ENCODE data around the gene ADD3. TPM values are rescaled to one million over a fixed set of nuclear protein-coding genes. Genes with fewer than 3 reads are reported as not detected.
"Not testable (repeated sequence)": the region's sequence is repeated elsewhere in the genome, so short reads cannot be mapped to it uniquely, and the experiment has no call there.

ADD3 gene
- total RNA-seq, 2 experiments from 2014 or later: 212 to 227 TPM

DNA sequence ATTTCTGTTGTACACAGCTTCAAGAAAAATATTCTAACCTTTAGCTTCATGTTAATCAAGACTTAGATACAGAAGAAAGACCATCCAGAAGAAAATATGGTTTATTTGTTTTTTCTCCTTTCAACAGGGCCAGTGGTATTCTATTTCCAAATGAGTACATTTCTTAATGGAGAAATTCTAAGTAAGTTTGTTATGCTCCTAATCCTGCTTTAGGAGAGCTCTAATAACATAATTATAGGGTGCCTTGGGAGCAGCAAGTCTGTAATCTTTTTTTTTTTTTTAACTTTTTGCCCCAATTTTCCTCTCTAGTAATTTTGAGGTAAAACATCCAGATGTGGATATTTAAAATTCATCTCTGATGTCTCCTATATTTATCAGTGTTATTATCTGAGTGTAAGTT lies 98.1 kb downstream of the ADD3 start:
- Mint-ChIP-seq H3K27me3 (no peaks in the 10 kb centered on the region), H3K36me3 (peaks cover 66% of the 10 kb centered on the region), H3K4me3 (no peak overlapping the region), H3K9me3 (peaks cover 2% of the 10 kb centered on the region), H3K27ac (no peak overlapping the region), H3K4me1 (peaks cover 18% of the 10 kb centered on the region)
- DNase-seq: no peak
- ATAC-seq (ENCODE audit: low read depth): no peak
- POLR2A ChIA-PET: no interaction called here

DNA sequence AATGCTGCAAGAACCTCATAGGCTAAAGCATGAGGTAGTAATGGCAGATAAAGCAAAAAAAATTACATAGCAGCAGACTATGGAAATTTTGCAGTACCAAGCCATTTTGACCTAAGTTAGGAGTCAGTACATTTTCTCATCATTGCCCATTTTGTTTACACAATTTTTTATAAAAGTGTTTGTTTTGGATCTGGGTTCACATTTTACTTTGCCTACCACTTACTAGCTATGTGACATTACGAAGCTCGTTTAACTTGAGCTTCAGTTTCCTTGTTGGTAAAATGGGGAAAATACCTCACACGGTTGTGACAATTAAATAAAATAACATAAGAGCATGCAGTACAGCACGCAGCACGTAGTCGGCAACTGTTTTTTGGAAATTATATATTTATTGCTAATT lies 99.6 kb downstream of the ADD3 start:
- POLR2A ChIA-PET: no interaction called here
- H3K36me3 Mint-ChIP-seq: peaks cover 58% of the 10 kb centered on the region
- DNase-seq: no peak
- H3K4me1 Mint-ChIP-seq: peaks cover 18% of the 10 kb centered on the region
- ATAC-seq (ENCODE audit: low read depth): no peak
- peaks cover 2% of the 10 kb centered on the region for H3K9me3 Mint-ChIP-seq
- no peaks in the 10 kb centered on the region for H3K27me3 Mint-ChIP-seq
- H3K27ac Mint-ChIP-seq: no peak overlapping the region
- no peak overlapping the region for H3K4me3 Mint-ChIP-seq

DNA sequence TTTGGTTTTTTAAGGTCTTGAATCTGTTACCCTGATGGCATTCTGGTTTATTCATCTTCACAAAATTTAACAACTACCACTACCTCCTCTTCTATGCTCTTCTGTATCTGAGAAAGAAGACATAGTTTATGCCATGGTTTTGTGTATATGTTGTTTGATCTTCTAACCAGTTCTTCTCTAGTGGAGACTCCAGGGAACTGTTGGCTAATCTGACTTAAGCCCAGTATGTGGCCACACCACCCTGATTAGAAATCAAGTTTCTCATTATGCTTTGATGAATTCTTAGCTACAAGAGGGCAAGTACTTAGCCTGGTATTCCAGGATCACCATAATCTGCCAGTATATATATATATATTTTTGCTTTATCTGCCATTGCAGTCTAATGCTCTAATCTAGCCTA lies 100.1 kb downstream of the ADD3 start:
- no peaks in the 10 kb centered on the region for H3K27me3 Mint-ChIP-seq
- H3K4me1 Mint-ChIP-seq: peaks cover 18% of the 10 kb centered on the region
- H3K9me3 Mint-ChIP-seq: peaks cover 2% of the 10 kb centered on the region
- POLR2A ChIA-PET: interaction anchor here (0.7 kb wide), 1 partner anchor 100 kb away, joined by 3 read pairs; no protein-coding TSS in a partner anchor
- no peak for ATAC-seq (ENCODE audit: low read depth)
- no peak overlapping the region for H3K4me3 Mint-ChIP-seq
- no peak for DNase-seq
- no peak overlapping the region for H3K27ac Mint-ChIP-seq
- H3K36me3 Mint-ChIP-seq: peaks cover 62% of the 10 kb centered on the region

DNA sequence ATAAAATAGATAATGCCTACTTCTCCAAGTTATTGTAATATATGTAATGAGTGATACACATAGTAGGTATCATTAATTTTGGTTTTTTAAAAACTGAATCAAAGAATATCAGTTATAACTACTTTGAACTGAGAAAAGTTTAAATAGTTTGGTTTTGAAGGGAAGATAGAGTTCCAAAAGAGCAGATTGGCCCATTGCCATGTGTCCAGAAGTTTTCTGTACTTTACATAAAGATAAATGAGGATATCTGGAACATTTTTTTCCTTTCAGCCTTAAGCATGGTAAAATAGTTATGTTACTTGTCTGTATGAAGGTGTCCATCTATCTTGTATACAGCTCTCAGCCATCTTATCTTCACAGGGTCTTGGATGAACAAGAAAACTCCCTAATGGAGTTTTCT lies 101.7 kb downstream of the ADD3 start:
- H3K9me3 Mint-ChIP-seq: peaks cover 1% of the 10 kb centered on the region
- DNase-seq: no peak
- peaks cover 66% of the 10 kb centered on the region for H3K36me3 Mint-ChIP-seq
- H3K4me3 Mint-ChIP-seq: no peak overlapping the region
- peaks cover 14% of the 10 kb centered on the region for H3K4me1 Mint-ChIP-seq
- POLR2A ChIA-PET: no interaction called here
- no peak for ATAC-seq (ENCODE audit: low read depth)
- no peak overlapping the region for H3K27ac Mint-ChIP-seq
- H3K27me3 Mint-ChIP-seq: no peaks in the 10 kb centered on the region

DNA sequence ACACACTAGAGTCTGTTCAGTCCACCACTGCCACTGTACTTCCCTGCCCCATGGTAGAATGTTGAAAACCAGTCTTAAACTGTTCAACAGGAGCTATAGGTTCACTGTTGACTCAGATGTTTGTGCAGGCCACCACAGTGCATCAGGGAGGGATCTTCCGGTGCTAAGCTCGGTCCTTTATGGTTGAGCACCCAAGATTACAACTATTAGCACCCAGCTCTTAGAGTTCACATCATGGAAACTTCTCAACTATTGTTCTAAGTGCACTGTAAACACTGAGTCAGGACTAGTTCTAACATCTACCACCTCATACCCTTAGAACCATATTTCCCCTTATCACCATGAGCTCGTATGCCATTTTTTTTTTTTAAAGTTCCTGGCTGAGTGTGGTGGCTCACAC lies 102.6 kb downstream of the ADD3 start:
- no peak for ATAC-seq (ENCODE audit: low read depth)
- POLR2A ChIA-PET: interaction anchor here (0.8 kb wide), 1 partner anchor 226 kb away, joined by 4 read pairs; no protein-coding TSS in a partner anchor

DNA sequence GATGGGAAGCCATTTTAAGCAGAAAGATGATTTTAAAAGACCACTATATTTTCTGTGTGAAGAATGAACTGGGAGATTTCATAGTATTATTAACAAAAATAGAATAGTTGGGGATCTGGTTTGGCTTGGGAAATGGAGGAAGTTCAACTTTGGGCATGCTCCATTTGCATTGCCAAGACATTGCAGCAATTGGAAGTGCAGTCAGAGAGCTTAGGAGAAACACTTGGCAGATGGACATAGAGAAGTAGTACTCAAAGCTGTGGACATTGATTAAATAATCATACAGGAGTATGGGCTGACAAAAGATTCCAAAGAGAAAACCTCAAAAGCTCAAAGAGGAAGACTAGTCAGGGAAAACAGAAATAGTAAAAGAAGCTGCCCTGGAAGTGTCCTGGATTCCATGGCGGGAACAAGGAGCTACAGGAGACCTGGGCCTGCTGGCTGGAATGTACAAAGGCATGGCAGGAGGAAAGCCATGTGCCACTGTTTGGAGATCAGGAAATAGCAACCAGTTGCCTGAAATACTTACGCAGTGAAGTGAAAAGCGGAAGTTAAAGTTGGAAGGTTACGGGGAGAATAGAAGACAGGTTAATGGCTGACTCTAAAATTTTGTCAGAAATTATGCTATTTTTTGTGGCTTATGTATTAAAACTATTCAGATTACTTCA lies 106.0 kb downstream of the ADD3 start:
- Mint-ChIP-seq H3K9me3 (peaks cover 1% of the 10 kb centered on the region), H3K36me3 (peaks cover 68% of the 10 kb centered on the region), H3K27ac (peak overlapping the region; percentile 9), H3K27me3 (no peaks in the 10 kb centered on the region), H3K4me1 (peaks cover 5% of the 10 kb centered on the region), H3K4me3 (no peak overlapping the region)
- no peak for DNase-seq
- ATAC-seq (ENCODE audit: low read depth): no peak
- POLR2A ChIA-PET: no interaction called here

More for the DNA sequence above, 102.6 kb downstream of the ADD3 start:
- Mint-ChIP-seq H3K27me3 (no peaks in the 10 kb centered on the region), H3K4me3 (no peak overlapping the region), H3K27ac (no peak overlapping the region), H3K4me1 (peaks cover 12% of the 10 kb centered on the region), H3K9me3 (peaks cover 1% of the 10 kb centered on the region), H3K36me3 (peaks cover 65% of the 10 kb centered on the region)
- no peak for DNase-seq

DNA sequence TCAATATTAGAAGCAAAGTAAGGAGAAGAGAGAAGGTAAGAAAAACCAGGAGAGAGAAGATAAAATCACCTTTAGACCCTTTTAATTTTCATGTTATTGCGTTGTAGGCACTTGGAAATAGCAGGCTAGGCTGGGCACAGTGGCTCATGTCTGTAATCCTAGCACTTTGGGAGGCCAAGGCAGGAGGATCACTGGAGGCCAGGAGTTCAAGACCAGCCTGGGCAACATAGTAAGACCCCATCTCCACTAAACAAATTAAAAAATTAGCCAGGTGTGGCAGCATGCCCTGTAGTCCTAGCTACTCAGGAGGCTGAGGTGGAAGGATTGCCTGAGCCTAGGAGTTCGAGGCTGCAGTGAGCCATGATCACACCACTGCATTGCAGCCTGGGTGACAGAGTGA lies 106.9 kb downstream of the ADD3 start:
- H3K4me3 Mint-ChIP-seq; H3K4me1 Mint-ChIP-seq; POLR2A ChIA-PET; H3K27ac Mint-ChIP-seq; H3K9me3 Mint-ChIP-seq; ATAC-seq (ENCODE audit: low read depth); H3K27me3 Mint-ChIP-seq; DNase-seq: not testable (repeated sequence)
- H3K36me3 Mint-ChIP-seq: peaks cover 69% of the 10 kb centered on the region

DNA sequence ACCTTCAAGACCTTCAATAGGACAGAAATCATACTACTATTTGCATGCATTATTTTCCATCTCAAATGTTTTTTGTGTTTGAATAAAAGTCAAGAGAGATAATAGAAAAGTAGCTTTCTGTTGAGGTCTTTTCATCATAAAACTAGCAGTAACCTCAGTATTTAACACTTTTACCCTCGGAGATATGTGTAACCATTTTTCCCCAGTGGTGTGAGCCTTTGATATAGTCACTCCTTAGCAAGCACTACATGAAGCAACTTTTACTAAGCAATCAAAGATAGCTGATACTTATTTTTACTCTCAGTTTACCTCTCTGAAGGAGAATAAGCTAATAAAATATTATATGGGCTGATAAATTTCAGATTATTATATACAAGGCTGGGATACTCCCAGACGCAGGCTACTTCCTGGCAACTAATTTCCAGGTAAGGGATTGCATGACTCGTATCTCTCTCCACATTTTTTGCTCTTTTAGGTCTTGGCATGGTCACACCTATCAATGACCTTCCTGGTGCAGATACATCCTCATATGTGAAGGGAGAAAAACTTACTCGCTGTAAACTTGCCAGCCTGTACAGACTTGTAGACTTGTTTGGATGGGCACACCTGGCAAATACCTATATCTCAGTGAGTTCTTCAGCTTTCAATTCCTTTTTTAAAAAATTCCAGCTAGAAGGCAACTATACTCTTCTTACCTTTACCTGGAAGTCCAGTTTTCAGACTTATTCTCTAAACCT lies 108.2 kb downstream of the ADD3 start:
- Mint-ChIP-seq H3K4me3 (no peak overlapping the region), H3K9me3 (no peaks in the 10 kb centered on the region), H3K4me1 (peaks cover 4% of the 10 kb centered on the region), H3K36me3 (peaks cover 64% of the 10 kb centered on the region), H3K27me3 (no peaks in the 10 kb centered on the region), H3K27ac (no peak overlapping the region)
- POLR2A ChIA-PET: no interaction called here
- DNase-seq: no peak
- ATAC-seq (ENCODE audit: low read depth): no peak

DNA sequence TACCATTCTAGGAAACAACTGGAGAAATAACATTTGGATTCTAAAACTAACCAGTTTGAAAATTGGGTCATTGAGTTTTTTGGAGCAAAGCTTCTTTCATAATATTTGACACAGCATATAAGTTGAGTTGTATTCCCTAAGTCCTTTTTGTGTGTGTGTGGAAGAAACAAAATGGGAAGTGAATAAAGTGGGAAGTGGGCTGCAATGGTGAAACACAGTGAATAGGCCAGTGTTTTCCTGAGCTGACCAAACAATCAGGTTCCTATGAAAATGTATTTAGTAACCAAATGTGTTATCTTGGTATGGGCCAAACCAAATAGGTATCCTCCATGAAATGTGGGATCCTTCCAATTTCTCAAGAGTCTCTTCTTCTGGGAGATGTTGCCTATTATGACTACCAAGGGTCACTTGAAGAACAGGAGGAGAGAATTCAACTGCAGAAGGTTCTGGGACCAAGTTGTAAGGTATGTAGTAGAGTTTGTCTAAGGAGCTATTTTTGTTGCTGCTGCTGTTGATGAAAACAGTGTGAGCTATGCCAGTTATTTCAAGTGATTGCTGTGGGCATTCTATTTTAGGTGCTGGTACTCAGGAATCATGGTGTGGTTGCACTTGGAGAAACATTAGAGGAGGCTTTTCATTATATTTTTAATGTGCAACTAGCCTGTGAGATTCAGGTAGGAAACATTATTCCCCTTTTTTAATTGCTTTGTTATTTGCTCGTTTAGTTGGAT lies 111.3 kb downstream of the ADD3 start:
- ATAC-seq (ENCODE audit: low read depth) (no peak), DNase-seq (no peak)
- Mint-ChIP-seq H3K27me3 (no peaks in the 10 kb centered on the region), H3K27ac (no peak overlapping the region), H3K4me1 (no peaks in the 10 kb centered on the region), H3K36me3 (peaks cover 62% of the 10 kb centered on the region), H3K9me3 (no peaks in the 10 kb centered on the region), H3K4me3 (no peak overlapping the region)
- POLR2A ChIA-PET: no interaction called here

DNA sequence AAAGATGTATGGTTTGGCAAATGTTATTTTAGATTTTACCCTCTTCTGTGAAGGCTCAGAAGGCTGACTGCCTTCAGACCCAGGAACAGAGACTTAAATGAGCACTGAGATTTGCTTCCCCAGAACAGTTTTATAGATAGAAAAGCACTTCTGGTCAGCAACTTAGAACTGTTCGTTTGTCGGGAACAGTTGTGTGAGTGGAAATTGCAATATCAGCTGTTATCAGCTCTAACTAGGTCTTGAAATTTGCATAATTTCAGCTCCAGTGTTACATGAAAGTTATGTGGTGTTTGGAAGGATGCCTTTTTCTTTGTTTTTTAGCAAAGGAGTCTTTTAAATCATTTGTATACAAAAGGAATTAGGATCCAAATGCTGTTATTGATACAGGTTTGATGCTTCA lies 115.8 kb downstream of the ADD3 start:
- no peak overlapping the region for H3K4me3 Mint-ChIP-seq

DNA sequence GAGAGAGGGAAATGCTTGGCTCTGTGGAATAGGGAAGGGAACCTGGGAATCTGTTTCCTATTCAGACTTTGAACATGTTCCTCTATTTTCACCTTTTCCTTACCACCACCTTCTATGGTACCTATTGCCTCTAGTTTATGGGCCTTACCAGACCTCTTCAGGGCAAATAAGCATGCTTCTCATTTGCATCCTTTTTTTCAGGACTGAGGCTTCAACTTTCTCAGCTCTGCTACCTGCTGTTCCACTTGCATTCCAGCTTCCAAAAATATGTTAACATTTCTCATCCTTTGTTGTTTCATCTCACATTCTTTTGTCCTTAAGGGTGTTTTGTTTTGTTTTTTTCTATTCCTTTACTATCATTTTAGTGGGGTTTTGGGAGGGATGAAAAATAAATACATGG lies 121.7 kb downstream of the ADD3 start:
- POLR2A ChIA-PET: no interaction called here
- no peak overlapping the region for H3K4me3 Mint-ChIP-seq
- H3K27ac Mint-ChIP-seq: no peak overlapping the region
- no peaks in the 10 kb centered on the region for H3K9me3 Mint-ChIP-seq
- H3K27me3 Mint-ChIP-seq: no peaks in the 10 kb centered on the region
- ATAC-seq (ENCODE audit: low read depth): no peak
- no peak for DNase-seq
- peaks cover 4% of the 10 kb centered on the region for H3K4me1 Mint-ChIP-seq
- peaks cover 35% of the 10 kb centered on the region for H3K36me3 Mint-ChIP-seq

More for the DNA sequence above, 115.8 kb downstream of the ADD3 start:
- no peak overlapping the region for H3K27ac Mint-ChIP-seq
- POLR2A ChIA-PET: no interaction called here
- no peaks in the 10 kb centered on the region for H3K4me1 Mint-ChIP-seq
- ATAC-seq (ENCODE audit: low read depth): no peak
- no peaks in the 10 kb centered on the region for H3K27me3 Mint-ChIP-seq
- DNase-seq: no peak
- H3K9me3 Mint-ChIP-seq: no peaks in the 10 kb centered on the region
- H3K36me3 Mint-ChIP-seq: peaks cover 52% of the 10 kb centered on the region

DNA sequence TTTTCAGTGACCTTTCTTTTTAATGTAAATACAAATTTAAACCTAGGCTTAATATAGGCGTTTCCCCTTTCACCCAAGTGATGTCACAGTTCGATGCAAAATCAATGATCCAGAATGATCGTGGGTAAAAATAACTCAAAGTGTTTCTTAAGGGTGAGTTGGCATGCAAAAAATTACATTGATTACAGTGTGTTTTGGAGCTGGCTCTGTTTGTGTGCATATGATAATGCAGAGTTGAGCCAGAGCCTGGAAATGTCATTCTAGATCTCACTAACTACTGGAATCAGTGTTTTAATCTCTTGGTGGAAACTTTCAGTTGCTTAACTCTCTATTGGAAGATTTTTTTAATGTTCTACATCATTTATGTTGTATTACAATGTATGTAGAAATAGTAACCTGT lies 127.1 kb downstream of the ADD3 start:
- H3K4me1 Mint-ChIP-seq: peaks cover 18% of the 10 kb centered on the region
- no peaks in the 10 kb centered on the region for H3K27me3 Mint-ChIP-seq
- H3K9me3 Mint-ChIP-seq: no peaks in the 10 kb centered on the region
- ATAC-seq (ENCODE audit: low read depth): no peak
- peaks cover 17% of the 10 kb centered on the region for H3K36me3 Mint-ChIP-seq
- no peak overlapping the region for H3K27ac Mint-ChIP-seq
- POLR2A ChIA-PET: no interaction called here
- no peak for DNase-seq
- H3K4me3 Mint-ChIP-seq: no peak overlapping the region

DNA sequence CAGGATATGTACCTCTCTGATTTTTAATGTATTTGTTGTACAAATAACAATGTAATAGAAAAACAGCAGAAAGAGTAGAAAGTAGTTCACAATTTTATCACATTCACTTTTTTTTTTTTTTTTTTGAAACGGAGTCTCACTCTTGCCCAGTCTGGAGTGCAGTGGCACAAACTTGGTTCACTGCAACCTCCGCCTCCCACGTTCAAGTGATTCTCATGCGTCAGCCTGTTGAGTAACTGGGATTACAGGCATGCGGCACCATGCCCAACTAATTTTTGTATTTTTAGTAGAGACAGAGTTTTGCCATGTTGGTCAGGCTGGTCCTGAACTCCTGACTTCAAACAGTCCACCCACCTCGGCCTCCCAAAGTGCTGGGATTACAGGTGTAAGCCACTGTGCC lies 128.1 kb downstream of the ADD3 start:
- H3K27ac Mint-ChIP-seq; DNase-seq; H3K9me3 Mint-ChIP-seq; ATAC-seq (ENCODE audit: low read depth); H3K4me3 Mint-ChIP-seq; POLR2A ChIA-PET; H3K27me3 Mint-ChIP-seq: not testable (repeated sequence)
- H3K36me3 Mint-ChIP-seq: peaks cover 12% of the 10 kb centered on the region
- peaks cover 19% of the 10 kb centered on the region for H3K4me1 Mint-ChIP-seq
